Loucy (cell line): ENCODE measurements around the gene KIF23.
A peak's percentile ranks its signal among the peaks of the same experiment; 100 is the strongest.

ENCODE experiments used
- H2AFZ ChIP-seq: fragments of 200-600 bp; sonication (generic); 2 replicates; pipeline ENCODE4 v1.6.0; 2016; ENCODE audit warnings: antibody characterized with exemption, mild to moderate bottlenecking, low read length, moderate library complexity
- H3F3A ChIP-seq: fragments of 200-600 bp; 2 replicates; pipeline ENCODE4 v1.6.0; 2016; ENCODE audit warnings: antibody characterized with exemption, low read depth, mild to moderate bottlenecking
- H3K27me3 ChIP-seq: fragments of 200-600 bp; sonication (generic); 2 replicates; pipeline ENCODE4 v1.6.1; 2014; ENCODE audit warnings: low read length, mild to moderate bottlenecking; ENCODE audit not compliant: insufficient read depth, poor library complexity, severe bottlenecking
- H3K36me3 ChIP-seq: fragments of 200-600 bp; sonication (generic); 2 replicates; pipeline ENCODE4 v1.6.1; 2016; ENCODE audit warnings: low read length; ENCODE audit not compliant: insufficient read depth
- H3K4me1 ChIP-seq: fragments of 200-600 bp; sonication (generic); 2 replicates; pipeline ENCODE4 v1.5.1; 2014; ENCODE audit warnings: low read length, mild to moderate bottlenecking; ENCODE audit not compliant: insufficient read depth, poor library complexity, severe bottlenecking
- H3K4me2 ChIP-seq: fragments of 200-600 bp; sonication (generic); 2 replicates; pipeline ENCODE4 v1.6.0; 2014; ENCODE audit warnings: antibody characterized with exemption, low read length, low read depth, mild to moderate bottlenecking; ENCODE audit not compliant: poor library complexity, severe bottlenecking
- H3K4me3 ChIP-seq: fragments of 200-600 bp; sonication (generic); 2 replicates; pipeline ENCODE4 v1.5.1; 2014; ENCODE audit warnings: low read length, mild to moderate bottlenecking, mixed read lengths; ENCODE audit not compliant: poor library complexity, severe bottlenecking
- H3K79me2 ChIP-seq: fragments of 200-600 bp; sonication (generic); 2 replicates; pipeline ENCODE4 v1.6.1; 2014; ENCODE audit warnings: low read length; ENCODE audit not compliant: insufficient read depth
- H3K9ac ChIP-seq: fragments of 200-600 bp; sonication (generic); 2 replicates; pipeline ENCODE4 v1.6.0; 2014; ENCODE audit warnings: mild to moderate bottlenecking, low read depth, low read length, moderate library complexity; ENCODE audit not compliant: poor library complexity, severe bottlenecking
- H3K9me2 ChIP-seq: fragments of 200-600 bp; sonication (generic); replicated peaks from 2 replicates; pipeline ENCODE4 v1.6.1; 2016; ENCODE audit warnings: low read depth, low read length, mixed read lengths
- H3K9me3 ChIP-seq: fragments of 200-600 bp; sonication (generic); 2 replicates; pipeline ENCODE4 v1.6.1; 2014; ENCODE audit warnings: mild to moderate bottlenecking, antibody characterized with exemption, low read length, low read depth; ENCODE audit not compliant: insufficient read depth
- H4K20me1 ChIP-seq: fragments of 200-600 bp; sonication (generic); 2 replicates; pipeline ENCODE4 v1.6.0; 2014; ENCODE audit warnings: antibody characterized with exemption, low read length, mild to moderate bottlenecking; ENCODE audit not compliant: insufficient read depth, poor library complexity, severe bottlenecking
- EZH2phosphoT487 ChIP-seq: fragments of 200-600 bp; IDR thresholded peaks from 2 replicates; pipeline ENCODE4 v1.6.1; 2018; ENCODE audit warnings: antibody characterized with exemption, mild to moderate bottlenecking, moderate library complexity, borderline replicate concordance
- TF ChIP-seq, protein P1 (sequence below): fragments of 200-600 bp; sonication (generic); conservative IDR thresholded peaks from 2 replicates; pipeline ENCODE4 v1.5.1; 2014; ENCODE audit warnings: mild to moderate bottlenecking, antibody characterized with exemption, low read length

The KIF23 gene

DNA sequence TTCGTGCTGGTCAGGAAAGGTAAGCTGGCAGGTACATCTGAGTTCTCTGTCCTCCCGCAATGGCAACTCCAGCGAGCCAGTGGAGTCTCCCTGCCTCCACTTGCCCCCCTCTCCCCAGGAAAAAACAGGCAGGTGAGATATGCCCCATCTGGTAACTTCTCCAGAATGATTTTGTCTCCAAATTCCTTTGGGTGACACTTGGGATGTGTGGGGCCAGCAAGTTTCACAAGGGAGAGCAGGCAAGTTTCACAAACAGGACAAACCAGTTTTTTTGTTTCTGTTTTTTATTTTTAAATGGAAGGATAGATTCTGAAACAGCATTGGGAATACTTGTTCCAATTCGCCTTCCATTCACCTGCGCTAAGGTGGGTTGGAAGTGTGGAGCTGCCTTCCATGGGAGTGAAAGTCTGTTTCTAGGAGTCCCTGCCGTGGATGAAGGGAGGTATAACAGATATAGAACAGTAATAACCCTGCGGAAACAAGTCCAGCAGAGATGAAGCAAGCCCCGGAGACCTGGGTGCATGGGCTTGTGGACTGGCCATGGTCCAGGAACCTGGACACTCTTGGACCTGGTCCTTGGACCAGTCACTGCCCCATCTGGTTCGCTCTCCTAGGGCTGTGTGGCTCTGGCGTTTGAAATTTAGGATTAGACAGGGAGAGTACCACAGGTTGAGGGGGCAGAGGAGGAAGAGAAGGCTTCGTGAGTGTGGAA is 22.9 kb upstream of the KIF23 start:
- Histone ChIP-seq H3K4me3 (no peak overlapping the region), H3K79me2 (no peaks in the 10 kb centered on the region), H3K4me2 (no peak overlapping the region), H3K9ac (no peak overlapping the region), H3K27me3 (no peaks in the 10 kb centered on the region), H4K20me1 (no peaks in the 10 kb centered on the region), H3F3A (no peaks in the 10 kb centered on the region), H3K9me3 (no peaks in the 10 kb centered on the region), H3K9me2 (no peaks in the 10 kb centered on the region), H3K4me1 (peaks cover 7% of the 10 kb centered on the region), H3K36me3 (no peaks in the 10 kb centered on the region), H2AFZ (no peak overlapping the region)
- TF ChIP-seq, protein P1, sequence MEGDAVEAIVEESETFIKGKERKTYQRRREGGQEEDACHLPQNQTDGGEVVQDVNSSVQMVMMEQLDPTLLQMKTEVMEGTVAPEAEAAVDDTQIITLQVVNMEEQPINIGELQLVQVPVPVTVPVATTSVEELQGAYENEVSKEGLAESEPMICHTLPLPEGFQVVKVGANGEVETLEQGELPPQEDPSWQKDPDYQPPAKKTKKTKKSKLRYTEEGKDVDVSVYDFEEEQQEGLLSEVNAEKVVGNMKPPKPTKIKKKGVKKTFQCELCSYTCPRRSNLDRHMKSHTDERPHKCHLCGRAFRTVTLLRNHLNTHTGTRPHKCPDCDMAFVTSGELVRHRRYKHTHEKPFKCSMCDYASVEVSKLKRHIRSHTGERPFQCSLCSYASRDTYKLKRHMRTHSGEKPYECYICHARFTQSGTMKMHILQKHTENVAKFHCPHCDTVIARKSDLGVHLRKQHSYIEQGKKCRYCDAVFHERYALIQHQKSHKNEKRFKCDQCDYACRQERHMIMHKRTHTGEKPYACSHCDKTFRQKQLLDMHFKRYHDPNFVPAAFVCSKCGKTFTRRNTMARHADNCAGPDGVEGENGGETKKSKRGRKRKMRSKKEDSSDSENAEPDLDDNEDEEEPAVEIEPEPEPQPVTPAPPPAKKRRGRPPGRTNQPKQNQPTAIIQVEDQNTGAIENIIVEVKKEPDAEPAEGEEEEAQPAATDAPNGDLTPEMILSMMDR, result no peak
- TF ChIP-seq EZH2phosphoT487, result no peak

DNA sequence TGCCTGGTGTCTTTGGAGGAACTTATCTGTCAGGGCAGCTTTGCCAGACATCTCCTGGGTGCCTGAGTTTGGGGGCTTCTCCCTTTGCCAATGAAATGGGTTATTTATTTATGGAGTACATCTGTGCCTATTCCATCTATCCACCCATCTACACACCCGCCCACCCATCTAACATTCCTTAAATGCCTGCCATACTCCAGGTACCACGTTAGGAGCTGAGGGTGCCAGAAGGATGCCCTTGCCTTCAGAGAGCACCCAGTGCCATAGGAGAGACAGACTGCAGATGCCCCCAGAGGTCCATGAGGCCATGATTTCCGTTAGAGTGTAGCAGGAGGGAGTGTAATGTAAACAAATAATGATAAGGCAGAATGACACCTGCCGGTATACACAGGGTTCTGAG is 21.8 kb upstream of the KIF23 start:
- TF ChIP-seq EZH2phosphoT487, result no peak
- TF ChIP-seq, protein P1, result no peak
- no peak overlapping the region for H2AFZ ChIP-seq
- no peaks in the 10 kb centered on the region for H3K9me3 ChIP-seq
- H3K9me2 ChIP-seq, result no peaks in the 10 kb centered on the region
- no peak overlapping the region for H3K4me3 ChIP-seq
- H4K20me1 ChIP-seq, result no peaks in the 10 kb centered on the region
- H3K36me3 ChIP-seq, result no peaks in the 10 kb centered on the region
- H3F3A ChIP-seq, result no peaks in the 10 kb centered on the region
- peaks cover 7% of the 10 kb centered on the region for H3K4me1 ChIP-seq
- no peaks in the 10 kb centered on the region for H3K27me3 ChIP-seq
- no peak overlapping the region for H3K4me2 ChIP-seq
- no peak overlapping the region for H3K9ac ChIP-seq
- H3K79me2 ChIP-seq, result no peaks in the 10 kb centered on the region

DNA sequence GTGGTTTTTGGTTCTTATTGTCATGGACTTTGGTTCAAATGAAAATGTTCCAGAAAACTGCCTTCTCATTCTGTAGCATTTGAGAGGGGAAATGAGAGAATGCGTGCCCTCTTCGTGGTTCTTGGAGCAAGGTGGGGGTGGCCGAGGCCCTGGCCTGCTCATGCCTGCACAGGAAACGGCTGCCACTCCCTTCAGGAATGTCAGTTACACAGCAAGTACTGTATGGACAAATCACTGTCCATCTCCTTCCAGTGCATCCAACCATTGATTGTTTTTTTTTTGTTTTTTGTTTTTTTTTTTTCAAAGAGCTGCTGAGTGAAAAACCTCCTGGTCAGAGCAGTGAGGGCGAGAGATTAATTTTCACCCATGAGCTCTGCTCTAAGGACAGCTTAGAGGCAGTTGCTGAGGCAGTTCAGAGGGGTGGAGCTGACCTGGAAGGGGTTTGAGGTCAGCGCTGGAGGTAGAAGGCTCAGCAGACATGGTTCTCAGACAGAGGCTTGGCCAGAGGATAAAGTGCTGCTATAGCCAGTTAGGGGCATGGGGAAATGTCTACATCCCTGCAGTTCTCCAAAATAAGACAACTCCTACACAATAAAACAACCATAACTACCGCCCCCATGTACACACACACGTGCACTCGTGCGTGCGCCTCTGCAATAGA is 20.2 kb upstream of the KIF23 start:
- no peaks in the 10 kb centered on the region for H3K36me3 ChIP-seq
- H3K9me3 ChIP-seq, result no peaks in the 10 kb centered on the region
- TF ChIP-seq, protein P1, result no peak
- TF ChIP-seq EZH2phosphoT487, result no peak
- H3F3A ChIP-seq, result no peaks in the 10 kb centered on the region
- H3K9me2 ChIP-seq, result no peaks in the 10 kb centered on the region
- H4K20me1 ChIP-seq, result no peaks in the 10 kb centered on the region
- peak overlapping the region; percentile 42 for H3K4me2 ChIP-seq
- H3K4me3 ChIP-seq, result no peak overlapping the region
- H3K79me2 ChIP-seq, result no peaks in the 10 kb centered on the region
- no peak overlapping the region for H3K9ac ChIP-seq
- H3K27me3 ChIP-seq, result no peaks in the 10 kb centered on the region
- H3K4me1 ChIP-seq, result peaks cover 20% of the 10 kb centered on the region
- H2AFZ ChIP-seq, result peak overlapping the region; percentile 71; the same call in 1 of the 2 replicates
